Measurements from ENCODE around the gene UGT1A8. TPM values are rescaled to one million over a fixed set of nuclear protein-coding genes. Genes with fewer than 3 reads are reported as not detected.

UGT1A8 gene
- total and polyA plus RNA-seq, 3 experiments from 2014 or later: not detected

DNA sequence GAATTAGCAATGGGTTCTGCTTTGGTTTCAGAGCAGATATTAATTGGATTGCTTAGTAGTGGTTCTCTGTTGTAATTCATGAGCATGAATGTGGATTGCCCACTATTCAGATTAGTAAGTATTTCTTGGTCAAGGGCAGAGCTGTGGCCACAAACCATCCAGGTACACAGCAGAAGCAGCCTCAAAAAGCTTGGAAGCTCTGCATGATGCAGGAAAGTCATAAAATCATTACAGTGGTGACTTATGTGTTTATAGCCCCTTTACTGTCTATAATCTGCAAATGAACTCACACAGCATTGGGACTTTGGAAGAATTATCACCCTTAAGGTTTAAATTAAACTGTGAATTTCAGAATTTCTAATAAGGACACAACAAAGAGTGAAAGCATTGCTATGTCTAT is 140.7 kb downstream of the UGT1A8 start:
- Histone ChIP-seq H3K27me3 (ENCODE audit: insufficient read depth, low read length, poor library complexity, severe bottlenecking) (no peaks in the 10 kb centered on the region), H3K27ac (ENCODE audit: low read depth, low read length) (no peak overlapping the region), H3K36me3 (ENCODE audit: insufficient read depth, low read length) (no peaks in the 10 kb centered on the region), H3K9me3 (ENCODE audit: low read length) (no peaks in the 10 kb centered on the region), H3K4me1 (ENCODE audit: insufficient read depth, low read length) (no peaks in the 10 kb centered on the region), H3K4me3 (ENCODE audit: low read length) (no peak overlapping the region)
- H3K27ac Mint-ChIP-seq: no peak overlapping the region
- H3K36me3 Mint-ChIP-seq: no peaks in the 10 kb centered on the region
- POLR2A ChIA-PET: no interaction called here
- H3K9me3 Mint-ChIP-seq: peaks cover 0 to 4% (median 0%) of the 10 kb centered on the region in 5 donors
- peaks cover 5 to 24% of the 10 kb centered on the region in 2 donors for H3K27me3 Mint-ChIP-seq
- H3K4me1 Mint-ChIP-seq: no peaks in the 10 kb centered on the region
- no peak for DNase-seq
- CTCF ChIA-PET: no interaction called here
- H3K4me3 Mint-ChIP-seq: no peak overlapping the region

DNA sequence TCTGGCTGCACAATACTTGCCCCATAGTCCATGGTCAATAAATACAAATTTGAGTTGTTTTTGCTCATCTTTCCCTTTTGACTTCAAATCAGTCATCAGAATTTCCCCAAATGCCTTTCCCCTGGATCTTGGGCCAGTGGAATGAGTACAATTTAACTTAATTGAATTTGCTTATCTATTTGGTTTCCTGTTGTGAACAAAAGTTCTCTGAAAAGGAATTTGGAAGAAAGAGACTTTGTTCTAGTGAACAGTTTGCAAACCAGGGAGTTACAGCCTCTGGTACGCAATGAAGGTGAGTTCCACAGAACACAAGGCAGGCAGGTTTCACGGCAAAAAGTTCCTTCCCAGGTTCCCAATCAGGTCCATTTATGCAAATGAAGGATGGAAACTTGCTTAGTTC is 141.4 kb downstream of the UGT1A8 start:
- H3K27me3 Mint-ChIP-seq: peaks cover 6 to 24% of the 10 kb centered on the region in 2 donors
- ChIA-PET CTCF (no interaction called here), POLR2A (no interaction called here)
- H3K4me1 Mint-ChIP-seq: no peaks in the 10 kb centered on the region
- Histone ChIP-seq H3K27ac (ENCODE audit: low read depth, low read length) (no peak overlapping the region), H3K4me1 (ENCODE audit: insufficient read depth, low read length) (no peaks in the 10 kb centered on the region), H3K36me3 (ENCODE audit: insufficient read depth, low read length) (no peaks in the 10 kb centered on the region), H3K4me3 (ENCODE audit: low read length) (no peak overlapping the region), H3K9me3 (ENCODE audit: low read length) (no peaks in the 10 kb centered on the region), H3K27me3 (ENCODE audit: insufficient read depth, low read length, poor library complexity, severe bottlenecking) (no peaks in the 10 kb centered on the region)
- no peaks in the 10 kb centered on the region for H3K36me3 Mint-ChIP-seq
- no peak overlapping the region for H3K4me3 Mint-ChIP-seq
- no peak for DNase-seq
- no peak overlapping the region for H3K27ac Mint-ChIP-seq
- peaks cover 0 to 4% (median 0%) of the 10 kb centered on the region in 5 donors for H3K9me3 Mint-ChIP-seq

DNA sequence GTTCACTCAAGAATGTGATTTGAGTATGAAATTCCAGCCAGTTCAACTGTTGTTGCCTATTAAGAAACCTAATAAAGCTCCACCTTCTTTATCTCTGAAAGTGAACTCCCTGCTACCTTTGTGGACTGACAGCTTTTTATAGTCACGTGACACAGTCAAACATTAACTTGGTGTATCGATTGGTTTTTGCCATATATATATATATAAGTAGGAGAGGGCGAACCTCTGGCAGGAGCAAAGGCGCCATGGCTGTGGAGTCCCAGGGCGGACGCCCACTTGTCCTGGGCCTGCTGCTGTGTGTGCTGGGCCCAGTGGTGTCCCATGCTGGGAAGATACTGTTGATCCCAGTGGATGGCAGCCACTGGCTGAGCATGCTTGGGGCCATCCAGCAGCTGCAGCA is 142.6 kb downstream of the UGT1A8 start, which contains the start of gene UGT1A1:
Gene UGT1A1 (plus strand): TSS at position 228 of the 400 bp plus-strand sequence. CDS start 18 bp downstream, at position 246.
- no peak within 1 kb of the TSS for H3K27ac Mint-ChIP-seq
- no peak within 1 kb of the TSS for H3K4me3 ChIP-seq (ENCODE audit: low read length)
- peaks cover 0 to 4% (median 0%) of the 10 kb centered on the region in 5 donors for H3K9me3 Mint-ChIP-seq
- no peaks in the 10 kb centered on the region for H3K36me3 ChIP-seq (ENCODE audit: insufficient read depth, low read length)
- CTCF ChIA-PET: no interaction called here
- H3K4me1 Mint-ChIP-seq: no peaks in the 10 kb centered on the region
- DNase-seq: no peak
- no peaks in the 10 kb centered on the region for H3K9me3 ChIP-seq (ENCODE audit: low read length)
- no peak within 1 kb of the TSS for H3K27ac ChIP-seq (ENCODE audit: low read depth, low read length)
- POLR2A ChIA-PET: no interaction called here
- no peaks in the 10 kb centered on the region for H3K4me1 ChIP-seq (ENCODE audit: insufficient read depth, low read length)
- H3K27me3 Mint-ChIP-seq: peaks cover 4 to 29% of the 10 kb centered on the region in 2 donors
- no peaks in the 10 kb centered on the region for H3K36me3 Mint-ChIP-seq
- no peak within 1 kb of the TSS for H3K4me3 Mint-ChIP-seq
- H3K27me3 ChIP-seq (ENCODE audit: insufficient read depth, low read length, poor library complexity, severe bottlenecking): no peaks in the 10 kb centered on the region

DNA sequence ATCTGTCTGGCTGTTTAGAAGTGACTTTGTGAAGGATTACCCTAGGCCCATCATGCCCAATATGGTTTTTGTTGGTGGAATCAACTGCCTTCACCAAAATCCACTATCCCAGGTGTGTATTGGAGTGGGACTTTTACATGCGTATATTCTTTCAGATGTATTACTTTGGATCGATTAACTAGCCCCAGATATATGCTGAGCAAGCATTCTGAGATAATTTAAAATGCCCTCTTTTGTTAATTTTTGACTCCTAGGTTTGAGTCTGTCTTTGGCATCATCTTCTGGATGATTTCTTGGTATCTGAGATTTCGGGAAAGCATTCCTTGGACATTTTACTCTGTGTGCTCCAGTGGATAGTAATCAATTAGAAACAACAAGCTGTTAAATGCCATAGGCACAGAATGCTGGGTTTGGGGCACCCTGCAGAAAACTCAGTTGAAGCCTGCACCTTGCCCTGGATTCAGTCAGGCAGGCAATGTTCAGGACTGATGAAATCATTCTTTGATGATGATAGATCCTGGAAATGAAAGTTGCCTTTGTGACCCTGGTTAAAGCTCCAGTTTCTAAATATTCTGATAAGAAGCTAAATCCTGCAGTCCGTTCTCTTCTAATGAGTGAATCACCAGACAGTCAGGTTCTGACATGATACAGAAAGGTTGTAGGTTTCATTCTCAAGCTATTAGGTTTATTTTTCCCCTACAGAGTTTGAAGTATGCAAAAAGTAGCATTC is 143.8 kb downstream of the UGT1A8 start:
- Histone ChIP-seq H3K27me3 (ENCODE audit: insufficient read depth, low read length, poor library complexity, severe bottlenecking) (no peaks in the 10 kb centered on the region), H3K4me3 (ENCODE audit: low read length) (no peak overlapping the region), H3K36me3 (ENCODE audit: insufficient read depth, low read length) (no peaks in the 10 kb centered on the region), H3K4me1 (ENCODE audit: insufficient read depth, low read length) (no peaks in the 10 kb centered on the region), H3K27ac (ENCODE audit: low read depth, low read length) (no peak overlapping the region), H3K9me3 (ENCODE audit: low read length) (no peaks in the 10 kb centered on the region)
- no peak overlapping the region for H3K27ac Mint-ChIP-seq
- H3K9me3 Mint-ChIP-seq: peaks cover 0 to 6% (median 0%) of the 10 kb centered on the region in 5 donors
- H3K27me3 Mint-ChIP-seq: peaks cover 8 to 34% of the 10 kb centered on the region in 2 donors
- ChIA-PET CTCF (no interaction called here), POLR2A (no interaction called here)
- no peak overlapping the region for H3K4me3 Mint-ChIP-seq
- no peaks in the 10 kb centered on the region for H3K4me1 Mint-ChIP-seq
- no peaks in the 10 kb centered on the region for H3K36me3 Mint-ChIP-seq
- no peak for DNase-seq

DNA sequence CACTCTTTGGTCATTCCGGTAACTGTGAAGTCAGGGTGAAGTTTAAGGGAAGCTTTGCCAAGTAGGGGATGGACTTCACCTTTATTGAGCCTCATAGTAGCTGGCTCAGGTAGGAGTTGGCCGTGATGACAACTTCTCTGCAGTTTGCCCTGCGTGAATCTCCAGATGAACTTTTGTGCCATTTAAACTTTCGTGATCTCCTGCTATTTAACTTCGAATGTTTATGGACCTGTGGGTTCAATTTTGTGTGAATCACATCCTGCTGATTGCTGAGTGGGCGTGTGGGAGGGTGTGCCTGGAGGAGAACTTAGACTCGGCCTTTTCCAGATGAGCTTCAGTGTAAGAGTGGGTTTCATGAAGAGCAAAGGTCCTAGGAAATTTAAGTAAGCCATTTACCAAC is 146.8 kb downstream of the UGT1A8 start:
- Mint-ChIP-seq H3K27ac (no peak overlapping the region), H3K36me3 (no peaks in the 10 kb centered on the region), H3K4me3 (no peak overlapping the region), H3K9me3 (peaks cover 0 to 2% (median 0%) of the 10 kb centered on the region in 5 donors), H3K4me1 (no peaks in the 10 kb centered on the region), H3K27me3 (peaks cover 10 to 43% of the 10 kb centered on the region in 2 donors)
- H3K9me3 ChIP-seq (ENCODE audit: low read length): no peaks in the 10 kb centered on the region
- no peak for DNase-seq
- H3K27me3 ChIP-seq (ENCODE audit: insufficient read depth, low read length, poor library complexity, severe bottlenecking): no peaks in the 10 kb centered on the region
- H3K4me3 ChIP-seq (ENCODE audit: low read length): no peak overlapping the region
- no peak overlapping the region for H3K27ac ChIP-seq (ENCODE audit: low read depth, low read length)
- H3K4me1 ChIP-seq (ENCODE audit: insufficient read depth, low read length): no peaks in the 10 kb centered on the region
- H3K36me3 ChIP-seq (ENCODE audit: insufficient read depth, low read length): no peaks in the 10 kb centered on the region
- ChIA-PET CTCF (no interaction called here), POLR2A (no interaction called here)

DNA sequence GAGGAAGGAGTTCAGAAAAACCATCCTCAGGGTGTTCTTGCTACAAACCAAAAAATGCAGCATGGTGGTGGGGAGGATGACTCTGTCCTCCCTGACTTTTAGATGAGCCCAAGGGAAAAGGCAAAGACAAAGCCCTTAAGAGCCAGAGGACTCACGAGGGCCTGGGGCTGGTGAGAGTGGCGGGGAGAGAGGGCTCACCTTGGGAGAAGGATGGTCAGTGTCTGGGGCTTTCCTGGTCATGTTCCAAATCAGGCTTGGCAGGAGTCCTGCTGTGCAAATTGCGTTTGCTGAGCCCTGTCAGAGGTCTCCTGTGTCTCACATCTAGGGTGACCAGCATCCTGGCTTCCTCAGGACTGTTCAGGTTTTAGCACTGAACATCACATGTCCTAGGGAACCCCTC is 147.3 kb downstream of the UGT1A8 start:
- H3K9me3 Mint-ChIP-seq: peaks cover 0 to 2% (median 0%) of the 10 kb centered on the region in 5 donors
- no peaks in the 10 kb centered on the region for H3K9me3 ChIP-seq (ENCODE audit: low read length)
- H3K27me3 Mint-ChIP-seq: peaks cover 10 to 45% of the 10 kb centered on the region in 2 donors
- no peak for DNase-seq
- H3K27ac Mint-ChIP-seq: no peak overlapping the region
- H3K27me3 ChIP-seq (ENCODE audit: insufficient read depth, low read length, poor library complexity, severe bottlenecking): no peaks in the 10 kb centered on the region
- H3K4me1 Mint-ChIP-seq: no peaks in the 10 kb centered on the region
- H3K36me3 ChIP-seq (ENCODE audit: insufficient read depth, low read length): no peaks in the 10 kb centered on the region
- ChIA-PET POLR2A (no interaction called here), CTCF (no interaction called here)
- no peaks in the 10 kb centered on the region for H3K36me3 Mint-ChIP-seq
- H3K4me3 ChIP-seq (ENCODE audit: low read length): no peak overlapping the region
- H3K4me3 Mint-ChIP-seq: no peak overlapping the region
- H3K4me1 ChIP-seq (ENCODE audit: insufficient read depth, low read length): no peaks in the 10 kb centered on the region
- H3K27ac ChIP-seq (ENCODE audit: low read depth, low read length): no peak overlapping the region

DNA sequence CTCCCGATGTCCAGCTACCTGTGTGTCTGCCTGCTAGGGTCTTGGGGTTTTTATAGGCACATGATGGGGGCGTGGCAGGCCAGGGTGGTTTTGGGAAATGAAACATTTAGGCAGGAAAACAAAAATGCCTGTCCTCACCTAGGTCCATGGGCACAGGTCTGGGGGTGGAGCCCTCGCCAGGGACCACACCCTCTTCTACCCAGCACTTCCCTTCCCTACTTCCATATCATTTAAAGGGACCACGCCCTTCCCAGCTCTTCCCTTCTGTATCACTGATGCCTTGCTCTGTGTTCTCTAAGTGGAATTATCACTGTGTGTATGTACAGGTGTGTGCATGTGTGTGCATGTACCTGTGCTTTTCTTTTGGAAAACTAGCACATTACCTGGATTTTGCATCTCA is 149.0 kb downstream of the UGT1A8 start:
- Histone ChIP-seq H3K4me1 (ENCODE audit: insufficient read depth, low read length) (no peaks in the 10 kb centered on the region), H3K27ac (ENCODE audit: low read depth, low read length) (no peak overlapping the region), H3K27me3 (ENCODE audit: insufficient read depth, low read length, poor library complexity, severe bottlenecking) (no peaks in the 10 kb centered on the region), H3K9me3 (ENCODE audit: low read length) (no peaks in the 10 kb centered on the region), H3K36me3 (ENCODE audit: insufficient read depth, low read length) (no peaks in the 10 kb centered on the region), H3K4me3 (ENCODE audit: low read length) (no peak overlapping the region)
- Mint-ChIP-seq H3K36me3 (no peaks in the 10 kb centered on the region), H3K4me1 (no peaks in the 10 kb centered on the region), H3K27me3 (peaks cover 12 to 45% of the 10 kb centered on the region in 2 donors), H3K4me3 (no peak overlapping the region), H3K27ac (no peak overlapping the region), H3K9me3 (peaks cover 0 to 2% (median 0%) of the 10 kb centered on the region in 5 donors)
- ChIA-PET CTCF (no interaction called here), POLR2A (no interaction called here)
- no peak for DNase-seq

DNA sequence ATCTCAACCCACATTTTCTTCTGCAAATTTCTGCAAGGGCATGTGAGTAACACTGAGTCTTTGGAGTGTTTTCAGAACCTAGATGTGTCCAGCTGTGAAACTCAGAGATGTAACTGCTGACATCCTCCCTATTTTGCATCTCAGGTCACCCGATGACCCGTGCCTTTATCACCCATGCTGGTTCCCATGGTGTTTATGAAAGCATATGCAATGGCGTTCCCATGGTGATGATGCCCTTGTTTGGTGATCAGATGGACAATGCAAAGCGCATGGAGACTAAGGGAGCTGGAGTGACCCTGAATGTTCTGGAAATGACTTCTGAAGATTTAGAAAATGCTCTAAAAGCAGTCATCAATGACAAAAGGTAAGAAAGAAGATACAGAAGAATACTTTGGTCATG is 150.6 kb downstream of the UGT1A8 start:
- CTCF ChIA-PET: no interaction called here
- H3K27me3 Mint-ChIP-seq: peaks cover 12 to 48% of the 10 kb centered on the region in 2 donors
- Histone ChIP-seq H3K4me1 (ENCODE audit: insufficient read depth, low read length) (no peaks in the 10 kb centered on the region), H3K27ac (ENCODE audit: low read depth, low read length) (no peak overlapping the region), H3K4me3 (ENCODE audit: low read length) (no peak overlapping the region), H3K27me3 (ENCODE audit: insufficient read depth, low read length, poor library complexity, severe bottlenecking) (no peaks in the 10 kb centered on the region), H3K9me3 (ENCODE audit: low read length) (no peaks in the 10 kb centered on the region), H3K36me3 (ENCODE audit: insufficient read depth, low read length) (no peaks in the 10 kb centered on the region)
- no peaks in the 10 kb centered on the region for H3K36me3 Mint-ChIP-seq
- POLR2A ChIA-PET: no interaction called here
- H3K27ac Mint-ChIP-seq: no peak overlapping the region
- DNase-seq: no peak
- no peaks in the 10 kb centered on the region for H3K4me1 Mint-ChIP-seq
- H3K4me3 Mint-ChIP-seq: no peak overlapping the region
- peaks cover 0 to 2% (median 0%) of the 10 kb centered on the region in 5 donors for H3K9me3 Mint-ChIP-seq
